ENCODE data around the gene SLC38A1.
A peak's percentile ranks its signal among the peaks of the same experiment; 100 is the strongest.
"Not testable (repeated sequence)": the region's sequence is repeated elsewhere in the genome, so short reads cannot be mapped to it uniquely, and the experiment has no call there.

Gene SLC38A1

DNA sequence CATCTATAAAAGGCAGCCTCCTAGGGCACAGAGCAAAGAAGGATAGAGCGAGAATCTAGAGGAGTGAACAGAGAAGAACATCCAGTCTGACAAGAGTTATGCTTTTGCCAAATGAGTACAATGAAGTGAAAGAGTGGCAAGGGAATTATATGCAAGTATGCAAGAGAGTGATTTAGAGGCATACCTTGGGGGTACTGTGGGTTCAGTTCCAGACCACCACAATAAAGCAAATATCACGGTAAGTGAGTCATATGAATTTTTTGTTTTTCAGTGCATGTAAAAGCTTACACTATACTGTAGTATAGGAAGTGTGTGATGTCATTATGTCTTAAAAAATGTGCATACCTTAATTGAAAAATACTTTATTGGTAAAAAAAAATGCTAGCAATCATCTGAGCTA lies 101.4 kb downstream of the SLC38A1 start:
- no peak for DNase-seq (ENCODE audit: low read depth in 2 of 2)

DNA sequence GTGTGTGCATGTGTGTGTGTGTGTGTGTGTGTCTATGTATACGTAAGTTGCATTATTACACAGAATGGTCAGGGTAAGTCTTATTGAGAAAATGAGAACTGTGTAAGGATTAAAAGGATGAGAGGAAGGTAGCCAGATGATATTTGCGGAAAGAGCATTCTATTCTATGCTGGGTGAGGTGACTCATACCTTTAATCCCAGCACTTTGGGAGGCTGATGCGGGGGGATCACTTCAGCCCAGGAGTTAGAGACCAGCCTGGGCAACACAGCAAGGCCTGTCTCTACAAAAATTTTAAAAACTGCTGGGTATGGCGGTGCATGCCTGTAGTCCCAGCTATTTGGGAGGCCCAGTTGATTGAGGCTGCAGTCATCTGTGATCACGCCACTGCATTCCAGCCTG lies 103.7 kb downstream of the SLC38A1 start:
- DNase-seq (ENCODE audit: low read depth in 2 of 2): no peak

DNA sequence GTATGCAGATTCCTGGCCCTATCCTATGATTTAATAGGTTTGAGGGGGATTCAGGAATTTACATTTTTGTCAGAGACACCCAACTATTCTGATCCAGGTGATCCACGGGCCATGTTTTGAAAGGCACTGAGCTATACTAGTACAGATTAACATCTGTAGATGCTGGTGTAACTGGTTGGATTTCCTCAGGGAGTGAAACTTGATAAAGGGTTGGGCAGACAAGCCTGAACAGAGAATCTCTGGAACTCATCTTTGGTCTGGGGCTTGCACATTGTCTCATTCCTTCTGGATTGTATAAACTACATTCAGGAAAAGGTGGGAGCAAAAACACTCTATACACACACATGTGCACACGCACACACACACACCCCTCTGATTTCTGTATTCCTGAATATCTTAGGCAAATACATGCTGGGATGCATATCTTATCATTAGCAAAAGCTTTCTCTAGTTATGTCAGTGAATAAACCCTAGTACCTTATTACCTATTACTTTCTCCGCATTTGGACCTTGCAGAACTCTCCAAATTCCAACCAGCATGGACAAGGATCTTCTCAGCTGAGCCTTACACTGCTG lies 104.6 kb downstream of the SLC38A1 start:
- DNase-seq (ENCODE audit: low read depth in 2 of 2): no peak

DNA sequence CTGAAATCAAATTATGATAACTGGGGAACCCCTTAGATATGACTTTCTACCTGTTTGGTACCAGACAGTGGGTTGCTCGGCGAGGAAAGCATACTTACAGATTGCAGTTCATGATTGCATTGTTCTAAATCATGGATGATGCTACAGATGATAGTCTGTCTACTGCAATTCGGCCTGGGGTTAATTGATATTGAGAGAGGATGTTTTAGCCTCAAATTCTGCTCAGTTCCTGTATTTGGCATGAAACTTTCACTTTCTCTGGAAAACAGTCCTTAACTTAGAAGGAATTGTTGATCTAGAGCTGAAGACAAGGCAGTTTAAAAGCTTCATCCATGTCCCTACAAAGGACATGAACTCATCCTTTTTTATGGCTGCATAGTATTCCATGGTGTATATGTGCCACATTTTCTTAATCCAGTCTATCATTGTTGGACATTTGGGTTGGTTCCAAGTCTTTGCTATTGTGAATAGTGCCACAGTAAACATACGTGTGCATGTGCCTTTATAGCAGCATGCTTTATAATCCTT lies 106.2 kb downstream of the SLC38A1 start:
- DNase-seq (ENCODE audit: low read depth in 2 of 2): not testable (repeated sequence)

DNA sequence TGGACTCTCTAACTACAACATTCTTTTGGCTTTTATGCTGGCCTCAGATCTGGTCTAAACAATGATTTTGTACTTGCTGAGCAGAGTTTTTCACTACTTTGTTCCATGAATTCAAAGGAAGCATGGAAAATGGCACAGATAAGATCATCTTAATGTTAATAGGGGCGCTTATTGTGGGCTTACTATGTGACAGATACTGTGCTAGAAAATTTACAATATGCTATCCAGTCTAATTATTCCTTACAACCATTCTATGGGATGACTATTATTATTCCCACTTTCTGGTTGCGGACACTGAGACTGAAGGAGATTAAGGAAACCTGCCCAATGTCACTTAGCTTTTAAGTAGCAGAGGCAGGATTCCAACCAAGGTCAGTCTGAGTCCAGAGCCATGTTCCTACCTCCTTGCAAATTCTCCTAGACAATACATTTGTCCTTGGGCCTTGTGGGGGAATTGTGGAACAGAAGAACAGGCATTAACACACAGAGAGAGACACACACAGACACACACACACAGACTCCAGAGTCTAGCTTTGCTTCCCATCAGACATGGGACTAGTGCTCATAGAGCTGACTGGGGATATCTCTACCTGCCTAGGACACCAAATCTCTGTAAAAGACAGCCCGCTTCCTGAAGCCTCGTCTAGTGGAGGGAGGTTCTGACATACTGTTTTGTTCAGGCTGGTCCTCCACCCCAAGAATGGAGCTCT lies 107.7 kb downstream of the SLC38A1 start:
- DNase-seq (ENCODE audit: low read depth in 2 of 2): no peak

DNA sequence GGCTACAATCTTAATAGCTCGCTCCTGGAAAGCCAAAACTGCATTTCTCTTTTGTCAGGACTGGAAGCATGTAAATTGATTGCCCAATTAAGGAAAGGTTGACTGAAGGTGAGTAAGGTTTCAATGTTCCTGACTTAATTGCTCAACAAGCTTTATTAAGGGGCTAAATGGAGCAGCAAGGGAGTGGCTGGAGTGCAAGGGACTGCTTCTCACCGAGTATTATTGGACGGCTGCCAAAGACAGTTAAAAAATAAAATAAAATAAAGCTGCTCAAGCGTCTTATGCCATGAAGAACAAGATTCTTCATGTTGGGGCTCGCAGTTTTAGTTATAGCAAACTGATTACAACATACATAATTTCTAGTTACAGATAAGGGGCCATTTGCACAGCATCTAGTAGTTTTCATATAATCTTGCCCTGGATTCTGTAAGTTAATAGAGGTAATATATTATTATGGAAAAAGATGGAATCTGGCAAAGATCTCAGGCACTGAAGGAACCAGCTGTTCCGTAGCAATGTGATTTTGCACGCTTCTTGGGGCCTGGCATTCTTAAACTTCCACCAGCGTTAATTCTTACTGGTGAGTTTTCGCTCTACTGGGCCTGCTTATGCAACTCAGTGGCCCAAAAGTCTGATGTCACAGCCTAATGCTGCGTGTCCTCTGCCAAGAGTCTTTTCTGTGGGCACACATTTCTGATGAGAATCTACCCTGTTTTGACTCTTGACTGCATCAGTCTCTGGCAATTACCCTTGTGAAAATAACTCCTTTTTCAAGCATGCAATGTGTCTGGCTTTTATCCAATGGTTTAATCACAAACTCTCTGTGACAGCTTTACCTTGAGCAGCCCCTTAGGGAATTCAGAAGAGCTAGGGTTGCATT lies 108.5 kb downstream of the SLC38A1 start:
- DNase-seq (ENCODE audit: low read depth in 2 of 2): peak; percentile 48 to 51

DNA sequence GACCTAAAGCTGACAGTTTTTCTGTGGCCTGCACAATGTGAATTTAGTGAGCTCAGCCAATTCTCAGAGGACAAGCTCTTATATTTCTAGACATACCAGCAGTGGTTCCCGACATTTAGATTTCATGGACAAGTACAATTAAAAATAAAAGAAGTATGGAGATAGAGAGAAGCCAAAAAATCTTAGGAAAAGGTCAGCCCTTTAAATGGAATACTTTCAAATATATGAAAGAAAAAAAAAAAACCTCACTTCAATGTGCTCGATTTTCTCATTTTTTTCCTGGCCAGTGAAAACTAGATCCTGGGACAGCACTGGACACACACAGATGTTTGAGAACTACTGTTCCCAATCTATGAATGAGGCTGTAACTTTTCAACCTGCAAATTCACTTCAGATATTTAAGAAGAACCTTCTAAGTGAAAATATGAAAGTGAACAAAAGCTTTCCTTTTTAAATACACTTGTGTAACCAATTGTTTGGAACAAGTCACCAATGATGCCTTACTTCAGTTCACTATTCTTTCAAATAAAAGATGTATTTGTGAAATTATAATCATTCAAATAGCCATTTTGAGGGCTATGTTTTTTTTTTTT lies 109.4 kb downstream of the SLC38A1 start:
- no peak for DNase-seq (ENCODE audit: low read depth in 2 of 2)

DNA sequence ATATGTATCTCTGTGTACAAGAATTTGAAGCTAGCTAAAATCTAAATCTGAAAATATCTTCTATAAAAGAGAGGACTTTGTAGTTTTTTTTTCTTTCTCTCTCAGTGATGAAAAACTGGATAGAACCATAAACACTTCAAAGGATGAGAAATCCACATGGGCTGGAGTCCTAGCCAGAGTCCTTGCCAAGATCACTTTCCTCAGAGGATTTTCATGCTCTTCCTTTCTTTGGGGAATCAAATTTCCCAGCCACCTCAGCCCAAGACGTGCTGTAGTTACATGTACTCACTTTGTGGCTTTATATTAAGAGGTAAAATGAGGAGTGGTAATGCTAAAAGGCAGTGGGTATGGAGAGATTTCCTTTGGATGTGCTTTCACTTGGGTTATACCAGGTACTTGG lies 110.3 kb downstream of the SLC38A1 start:
- DNase-seq (ENCODE audit: low read depth in 2 of 2): no peak

DNA sequence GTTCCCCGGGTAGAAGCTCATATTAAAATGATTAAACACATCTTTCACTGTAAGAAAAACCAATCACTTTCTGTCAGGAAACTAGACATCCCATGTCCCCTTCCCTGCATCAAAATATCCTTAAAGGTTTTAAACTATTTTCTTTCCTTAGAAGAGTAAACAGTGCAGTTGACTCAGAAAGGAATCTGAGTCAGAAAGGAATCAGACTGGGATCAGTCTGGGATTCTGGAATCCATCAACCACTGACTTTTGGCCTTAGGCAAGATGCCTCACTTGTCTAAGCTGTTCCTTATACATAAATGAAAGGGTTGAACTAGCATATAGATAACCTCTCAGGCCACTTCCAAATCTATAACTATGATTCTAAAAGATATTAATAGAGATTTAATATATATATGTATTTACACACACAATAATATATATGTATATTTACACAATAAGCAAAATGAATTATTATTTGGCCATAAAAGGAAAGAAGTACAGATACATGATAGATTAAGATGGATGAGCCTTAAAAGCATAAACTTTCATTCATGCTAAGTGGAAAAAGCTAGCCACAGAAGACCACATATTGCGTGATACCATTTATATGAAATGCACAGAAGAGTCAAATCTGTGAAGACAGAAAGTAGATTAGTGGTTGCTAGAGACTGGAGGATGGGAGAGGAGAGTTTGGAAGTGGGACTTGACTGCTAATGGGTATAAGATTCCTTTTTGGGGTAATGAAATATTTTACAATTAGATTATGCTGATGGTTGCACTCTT lies 114.4 kb downstream of the SLC38A1 start:
- peak; percentile 29 to 32 for DNase-seq (ENCODE audit: low read depth in 2 of 2)

DNA sequence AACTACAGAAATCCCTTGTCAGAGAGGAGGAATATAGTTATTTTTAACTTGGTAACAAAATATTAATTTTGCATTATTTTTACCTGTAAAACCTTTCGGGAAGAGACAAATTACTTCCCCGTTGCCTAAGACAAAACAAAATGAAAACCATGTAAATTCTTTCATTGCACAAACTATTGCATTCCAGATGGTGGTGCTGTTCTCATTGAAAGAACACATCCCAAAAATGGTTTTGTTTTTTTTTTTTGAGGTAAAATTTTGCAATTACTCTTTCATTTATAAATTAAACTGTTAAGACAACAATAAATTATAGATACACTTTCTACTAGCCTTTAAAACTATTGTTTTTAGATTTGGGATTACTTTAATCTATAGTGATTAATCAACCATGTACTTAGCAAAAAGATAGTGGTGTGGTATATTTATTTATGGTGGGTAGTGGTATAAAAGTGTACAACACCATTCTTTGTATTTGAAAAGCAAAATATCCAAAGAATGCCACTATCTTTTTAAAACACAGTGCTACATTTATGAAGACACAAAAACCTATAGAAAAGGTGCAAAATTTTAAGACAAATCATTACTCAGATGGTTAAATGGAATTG lies 115.5 kb downstream of the SLC38A1 start:
- DNase-seq (ENCODE audit: low read depth in 2 of 2): peak in 1 of 2 experiments; percentile 16

DNA sequence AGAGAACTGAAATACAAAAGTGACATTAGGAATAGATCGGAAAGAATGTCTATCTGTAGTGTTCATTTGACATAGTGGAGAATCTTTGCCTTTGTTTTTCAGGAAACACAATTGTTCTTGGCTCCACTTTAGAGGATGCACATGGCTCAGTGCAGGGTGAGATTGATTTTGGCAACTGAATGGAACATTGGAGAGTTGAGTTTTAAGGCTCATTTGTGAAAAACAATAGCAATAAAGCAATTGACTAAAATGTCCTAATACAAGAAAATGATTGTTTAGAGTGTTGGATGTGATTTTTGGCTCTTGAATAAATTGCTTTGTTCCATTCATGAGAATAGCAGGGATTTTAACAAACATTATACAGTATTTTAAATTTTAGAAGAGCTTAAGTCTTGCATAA lies 116.4 kb downstream of the SLC38A1 start:
- DNase-seq (ENCODE audit: low read depth in 2 of 2): no peak

DNA sequence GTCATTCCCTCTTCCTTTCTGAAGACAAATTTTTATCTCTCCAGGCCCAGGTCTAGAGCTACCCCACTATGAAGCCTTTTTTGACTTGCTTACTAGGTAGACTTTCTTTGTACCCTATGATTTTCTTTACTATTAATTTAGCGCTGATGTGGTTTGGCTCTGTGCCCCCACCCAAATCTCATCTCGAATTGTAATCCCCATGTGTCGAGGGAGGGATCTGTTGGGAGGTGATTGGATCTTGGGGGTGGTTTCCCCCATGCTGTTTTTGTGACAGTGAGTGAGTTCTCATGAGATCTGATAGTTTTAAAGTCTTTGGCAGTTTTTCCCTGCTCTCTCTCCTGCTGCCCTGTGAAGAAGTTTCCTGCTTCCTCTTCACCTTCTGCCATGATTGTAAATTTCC lies 118.1 kb downstream of the SLC38A1 start:
- no peak for DNase-seq (ENCODE audit: low read depth in 2 of 2)

DNA sequence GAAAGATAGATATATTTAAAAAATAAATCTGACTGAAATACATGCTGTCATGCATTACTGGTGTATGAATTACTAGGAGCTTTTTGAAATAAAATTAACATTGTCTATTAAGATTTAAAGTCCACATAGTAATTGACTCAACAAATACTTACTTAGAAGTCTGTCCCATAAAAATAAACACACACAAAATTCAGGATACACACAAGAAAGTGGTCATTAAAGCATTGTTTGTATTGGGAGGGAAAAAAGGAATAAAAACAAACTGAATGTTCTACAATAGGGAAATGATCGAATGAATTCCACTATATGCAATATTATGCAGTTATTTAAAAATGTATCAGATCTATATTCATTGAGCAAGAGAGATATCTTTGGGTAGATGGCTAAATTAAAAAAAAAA lies 118.9 kb downstream of the SLC38A1 start:
- no peak for DNase-seq (ENCODE audit: low read depth in 2 of 2)

DNA sequence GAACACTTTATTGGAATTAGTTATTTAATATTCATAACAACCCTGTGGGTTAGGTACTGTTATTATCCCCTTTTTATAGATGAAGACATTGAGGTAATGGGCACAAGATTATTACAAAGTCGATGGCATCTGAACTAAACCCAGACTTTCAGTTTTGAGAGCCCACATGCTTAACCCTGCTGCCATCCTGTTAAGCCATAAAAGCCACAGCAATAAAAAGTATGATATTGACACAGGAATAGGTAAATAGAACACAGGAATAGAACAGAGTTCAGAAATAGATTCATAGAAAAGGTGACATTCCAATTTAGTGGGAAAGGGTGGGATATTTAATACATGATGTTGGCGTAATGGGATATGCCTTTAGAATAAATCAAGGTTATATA lies 119.8 kb downstream of the SLC38A1 start:
- DNase-seq (ENCODE audit: low read depth in 2 of 2): no peak

DNA sequence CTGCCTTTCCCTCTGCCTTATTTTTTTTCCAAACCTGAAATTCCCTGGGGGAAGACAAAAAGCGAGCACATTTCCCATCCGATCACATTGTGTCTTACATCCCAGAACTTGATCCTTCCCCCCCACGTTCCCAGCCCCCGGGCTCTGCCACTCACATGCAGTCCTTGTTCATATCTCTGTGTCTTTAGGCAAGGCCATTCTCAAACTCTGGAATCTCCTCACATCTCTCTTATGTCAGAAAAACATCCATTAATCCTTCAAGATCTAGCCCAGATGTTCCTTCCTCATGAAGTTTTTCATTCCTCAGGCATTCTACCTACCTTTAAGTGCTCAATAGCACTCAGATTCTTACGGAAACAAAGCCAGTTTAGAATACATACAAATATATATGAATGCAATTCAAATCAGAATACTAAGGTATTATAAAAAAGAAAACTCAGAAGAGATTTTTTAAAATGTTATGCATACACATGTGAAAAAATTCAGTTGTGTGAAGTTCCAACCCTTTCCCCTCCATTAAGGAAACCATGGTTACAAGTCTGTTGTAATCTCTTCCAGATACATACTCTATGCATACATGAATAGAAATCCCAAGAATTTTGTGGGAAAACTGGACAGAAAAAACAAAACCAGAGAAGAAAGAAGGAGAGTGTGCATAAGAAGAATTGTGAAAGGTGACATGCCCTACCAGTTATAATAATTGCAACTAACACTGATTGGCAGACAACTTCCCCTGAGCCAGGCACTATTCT lies 120.3 kb downstream of the SLC38A1 start:
- DNase-seq (ENCODE audit: low read depth in 2 of 2): peak in 1 of 2 experiments; percentile 20

DNA sequence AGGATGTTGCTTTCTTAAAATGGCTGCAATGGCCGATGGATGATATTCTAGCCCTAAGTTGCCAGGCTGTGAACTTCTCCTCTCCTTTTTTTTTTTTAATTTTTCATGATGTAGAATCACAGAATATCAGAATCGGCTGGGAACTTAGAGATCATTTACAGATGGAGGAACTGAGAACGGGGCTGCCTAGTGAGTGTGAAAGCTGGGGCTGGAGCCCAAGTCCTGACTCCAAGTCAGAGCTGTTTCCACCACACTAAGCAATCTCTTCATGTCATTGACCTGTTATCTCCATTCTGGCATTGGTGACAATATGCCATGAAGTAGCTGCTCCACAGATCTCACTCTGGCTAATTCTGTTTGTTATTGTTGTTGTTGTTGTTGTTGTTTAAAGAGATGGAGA lies 121.7 kb downstream of the SLC38A1 start:
- DNase-seq (ENCODE audit: low read depth in 2 of 2): no peak

DNA sequence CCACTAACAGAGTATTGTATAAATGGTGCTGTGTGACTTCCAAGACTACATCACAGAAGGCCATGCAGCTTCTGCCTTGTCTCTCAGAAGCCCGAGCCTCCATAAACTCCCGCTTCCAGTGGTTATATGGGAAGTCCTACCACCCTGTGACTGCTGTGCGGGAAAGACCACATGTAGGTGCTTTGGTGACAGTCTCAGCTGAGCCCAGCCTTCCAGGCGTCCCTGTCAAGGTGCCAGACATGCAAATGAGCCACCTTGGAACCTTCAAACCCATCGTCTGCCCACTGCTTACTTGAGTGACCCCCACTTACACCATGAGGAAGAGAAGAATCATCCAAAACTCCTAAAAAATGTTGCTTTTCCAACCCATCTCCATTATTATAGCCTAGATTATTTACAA lies 123.0 kb downstream of the SLC38A1 start:
- DNase-seq (ENCODE audit: low read depth in 2 of 2): no peak

DNA sequence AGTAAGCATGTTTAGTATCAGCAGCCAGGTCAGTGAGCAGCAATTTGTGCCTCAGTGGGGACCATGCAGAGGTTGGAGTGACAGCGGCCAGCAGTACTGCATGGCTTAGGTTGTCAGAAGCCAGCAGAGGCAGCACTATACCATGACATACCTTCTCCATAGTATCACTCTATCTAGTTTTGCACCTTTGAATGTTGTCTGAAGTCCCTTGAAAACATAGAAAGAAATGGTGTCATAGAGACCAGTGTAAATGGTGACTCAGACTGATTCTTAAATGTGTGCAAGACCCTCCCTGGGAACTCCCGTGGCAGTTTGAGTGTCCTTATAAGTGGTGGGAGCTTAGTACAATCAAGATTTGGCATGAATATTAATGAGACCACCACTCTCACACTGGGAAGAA lies 124.4 kb downstream of the SLC38A1 start:
- no peak for DNase-seq (ENCODE audit: low read depth in 2 of 2)

DNA sequence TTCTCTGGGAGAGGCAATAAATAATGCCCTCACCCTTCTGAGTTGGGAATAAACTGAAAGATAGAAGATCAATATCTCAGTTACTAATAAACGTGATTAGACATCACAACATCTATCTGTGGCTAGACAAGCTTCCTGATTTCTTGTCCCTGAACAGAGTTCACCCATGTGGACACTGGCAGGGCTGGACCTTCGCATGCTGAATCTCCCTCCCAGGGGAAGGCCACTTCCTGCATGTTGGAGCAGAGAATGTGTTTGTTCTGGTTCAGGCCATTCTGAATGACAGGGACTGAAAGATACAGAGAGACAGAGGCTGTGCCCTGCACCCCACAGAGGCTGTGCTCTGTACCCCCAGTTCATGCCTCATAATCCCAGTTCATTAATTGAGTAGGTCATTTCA lies 132.6 kb downstream of the SLC38A1 start:
- no peak for DNase-seq (ENCODE audit: low read depth in 2 of 2)

DNA sequence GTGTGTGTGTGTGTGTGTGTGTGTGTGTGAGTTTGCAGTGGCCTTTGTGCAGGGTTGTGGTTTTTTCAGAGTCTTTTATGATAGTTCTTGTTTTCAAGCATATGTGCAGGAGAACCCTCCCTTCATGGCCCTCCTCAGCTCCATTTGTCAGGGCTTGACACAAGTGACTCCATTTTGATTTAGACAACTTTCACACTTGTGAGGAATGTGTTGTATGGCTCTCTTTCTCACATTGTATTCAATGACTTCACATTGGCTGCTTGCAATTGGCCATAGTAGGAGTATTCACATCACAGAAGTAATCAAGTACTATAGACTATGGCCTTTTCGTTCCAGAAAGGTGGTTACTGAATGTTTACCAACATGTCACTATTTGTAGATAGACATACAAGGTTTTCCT lies 133.1 kb downstream of the SLC38A1 start:
- no peak for DNase-seq (ENCODE audit: low read depth in 2 of 2)

Measured in fibroblast of skin of left quadriceps (primary cell).